ENCODE data around the gene CD2BP2. TPM values are rescaled to one million over a fixed set of nuclear protein-coding genes. Genes with fewer than 3 reads are reported as not detected.

CD2BP2 gene
- total and polyA plus RNA-seq, 4 donors, result 10.0 to 15.4 (median 11.7) TPM

Other genes with a start within 250 kb of the CD2BP2 start
- under 1 TPM; 0.42 to 0.67 TPM for gene GDPD3, start 241.8 kb downstream of the CD2BP2 start, total RNA-seq
- under 1 TPM; 0.43 to 0.71 TPM for gene GDPD3, start 241.8 kb downstream of the CD2BP2 start, polyA plus RNA-seq
- 1 to 10 TPM; 3.7 to 8.7 TPM for gene MAPK3, start 232.1 kb downstream of the CD2BP2 start, total RNA-seq
- 10 to 100 TPM in 1 of 2 donors, 1 to 10 TPM in 1; 7.5 to 18.6 TPM for gene MAPK3, start 232.1 kb downstream of the CD2BP2 start, polyA plus RNA-seq
- gene CORO1A, start 171.7 kb downstream of the CD2BP2 start, total RNA-seq, result 10 to 100 TPM; 12.7 to 26.7 TPM
- 10 to 100 TPM in 1 of 2 donors, 1 to 10 TPM in 1; 6.0 to 16.7 TPM for gene CORO1A, start 171.7 kb downstream of the CD2BP2 start, polyA plus RNA-seq
- gene BOLA2B, start 161.6 kb downstream of the CD2BP2 start, total RNA-seq, result 10 to 100 TPM; 21.2 to 79.8 TPM
- 10 to 100 TPM; 47.6 to 66.0 TPM for gene BOLA2B, start 161.6 kb downstream of the CD2BP2 start, polyA plus RNA-seq
- gene SLX1A, start 161.4 kb downstream of the CD2BP2 start, total RNA-seq, result 10 to 100 TPM; 37.1 to 37.9 TPM
- 10 to 100 TPM; 46.1 to 55.2 TPM for gene SLX1A, start 161.4 kb downstream of the CD2BP2 start, polyA plus RNA-seq
- gene SULT1A3, start 156.1 kb downstream of the CD2BP2 start, total RNA-seq, result 1 to 10 TPM; 2.8 to 9.4 TPM
- gene SULT1A3, start 156.1 kb downstream of the CD2BP2 start, polyA plus RNA-seq, result 10 to 100 TPM; 12.6 to 13.8 TPM
- 1 to 10 TPM; 1.3 to 1.5 TPM for gene NPIPB13, start 106.8 kb downstream of the CD2BP2 start, total RNA-seq
- 1 to 10 TPM in 1 of 2 donors, under 1 TPM in 1; 0.70 to 1.4 TPM for gene NPIPB13, start 106.8 kb downstream of the CD2BP2 start, polyA plus RNA-seq
- 10 to 100 TPM; 16.1 to 16.5 TPM for gene TBC1D10B, start 15.2 kb upstream of the CD2BP2 start, total RNA-seq
- gene TBC1D10B, start 15.2 kb upstream of the CD2BP2 start, polyA plus RNA-seq, result 1 to 10 TPM; 3.6 to 9.2 TPM
- gene MYL11, start 19.5 kb upstream of the CD2BP2 start, total RNA-seq, result under 1 TPM in 1 of 2 donors, not detected in 1; 0.70 TPM
- gene MYL11, start 19.5 kb upstream of the CD2BP2 start, polyA plus RNA-seq, result not detected
- gene SEPTIN1, start 27.3 kb upstream of the CD2BP2 start, total RNA-seq, result 1 to 10 TPM in 1 of 2 donors, under 1 TPM in 1; 0.42 to 1.0 TPM
- gene SEPTIN1, start 27.3 kb upstream of the CD2BP2 start, polyA plus RNA-seq, result 1 to 10 TPM; 1.4 to 2.8 TPM
- 1 to 10 TPM; 3.2 to 4.7 TPM for gene ZNF48, start 40.1 kb upstream of the CD2BP2 start, total RNA-seq
- 1 to 10 TPM; 2.3 to 3.0 TPM for gene ZNF48, start 40.1 kb upstream of the CD2BP2 start, polyA plus RNA-seq
- 1 to 10 TPM; 2.6 to 8.0 TPM for gene ZNF771, start 52.3 kb upstream of the CD2BP2 start, total RNA-seq
- gene ZNF771, start 52.3 kb upstream of the CD2BP2 start, polyA plus RNA-seq, result 1 to 10 TPM; 5.2 to 5.3 TPM
- 10 to 100 TPM in 1 of 2 donors, 1 to 10 TPM in 1; 6.0 to 12.0 TPM for gene DCTPP1, start 74.7 kb upstream of the CD2BP2 start, total RNA-seq
- 10 to 100 TPM; 18.1 to 18.8 TPM for gene DCTPP1, start 74.7 kb upstream of the CD2BP2 start, polyA plus RNA-seq
- 100 to 1,000 TPM in 1 of 2 donors, 10 to 100 TPM in 1; 50.1 to 122 TPM for gene SEPHS2, start 90.6 kb upstream of the CD2BP2 start, total RNA-seq
- gene SEPHS2, start 90.6 kb upstream of the CD2BP2 start, polyA plus RNA-seq, result 100 to 1,000 TPM; 143 to 241 TPM
- gene ITGAL, start 117.4 kb upstream of the CD2BP2 start, total RNA-seq, result 10 to 100 TPM in 1 of 2 donors, 1 to 10 TPM in 1; 9.4 to 11.8 TPM
- gene ITGAL, start 117.4 kb upstream of the CD2BP2 start, polyA plus RNA-seq, result 1 to 10 TPM; 4.3 to 4.4 TPM
- gene ZNF768, start 171.3 kb upstream of the CD2BP2 start, total RNA-seq, result 10 to 100 TPM in 1 of 2 donors, 1 to 10 TPM in 1; 8.9 to 12.8 TPM
- gene ZNF768, start 171.3 kb upstream of the CD2BP2 start, polyA plus RNA-seq, result 10 to 100 TPM in 1 of 2 donors, 1 to 10 TPM in 1; 2.2 to 16.9 TPM
- gene ZNF747, start 179.6 kb upstream of the CD2BP2 start, total RNA-seq, result 10 to 100 TPM in 1 of 2 donors, 1 to 10 TPM in 1; 6.9 to 10.5 TPM
- gene ZNF747, start 179.6 kb upstream of the CD2BP2 start, polyA plus RNA-seq, result 1 to 10 TPM; 3.8 to 6.2 TPM
- gene ZNF764, start 203.1 kb upstream of the CD2BP2 start, total RNA-seq, result 1 to 10 TPM; 5.0 to 6.8 TPM
- gene ZNF764, start 203.1 kb upstream of the CD2BP2 start, polyA plus RNA-seq, result 1 to 10 TPM; 1.6 to 3.4 TPM
- gene ZNF688, start 216.4 kb upstream of the CD2BP2 start, total RNA-seq, result 1 to 10 TPM; 3.4 to 3.7 TPM
- gene ZNF688, start 216.4 kb upstream of the CD2BP2 start, polyA plus RNA-seq, result 1 to 10 TPM; 5.8 to 8.9 TPM
- 1 to 10 TPM; 4.5 to 5.9 TPM for gene ZNF785, start 230.4 kb upstream of the CD2BP2 start, total RNA-seq
- 1 to 10 TPM; 1.8 to 2.0 TPM for gene ZNF785, start 230.4 kb upstream of the CD2BP2 start, polyA plus RNA-seq

Measured in liver (tissue), 4 donors.